HG03196 (cell line): Measurements from ENCODE around the gene KRT3.

Experiments used
- ATAC-seq: cut with Tn5 transposase; IDR thresholded peaks from one replicate; pipeline ENCODE4 v1.9.1; 2021; ENCODE audit not compliant: unreplicated experiment

The KRT3 gene

GRCh38 chr12:52783563-52784316, 12.2 kb downstream of the KRT3 start:
- no peak for ATAC-seq

GRCh38 chr12:52782502-52782901, 13.4 kb downstream of the KRT3 start:
- ATAC-seq = no peak

- ATAC-seq = no peak
Observed at GRCh38 chr12:52781399-52782082, 14.4 kb downstream of the KRT3 start.

DNA sequence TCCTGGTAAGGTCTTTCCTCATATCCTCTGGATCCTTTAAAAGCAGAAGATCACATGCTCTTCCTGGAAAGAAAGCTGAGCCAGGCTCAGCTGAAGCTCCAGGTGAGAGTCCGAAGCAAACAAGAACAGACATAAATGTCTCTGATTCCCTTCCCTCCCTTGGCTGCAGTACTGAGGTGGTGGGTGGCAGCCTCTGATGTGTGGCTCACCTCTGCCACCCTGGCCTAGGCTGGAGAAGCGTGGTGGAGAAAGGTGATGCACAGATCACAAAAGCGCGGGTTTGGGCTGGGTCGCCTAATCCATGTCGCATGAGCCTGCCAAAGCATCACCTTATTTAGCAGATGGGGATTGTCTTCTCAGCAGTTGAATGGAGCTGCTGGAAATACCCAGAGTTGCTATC, 16.0 kb downstream of the KRT3 start:
- ATAC-seq = no peak

GRCh38 chr12:52778833-52779232, 17.1 kb downstream of the KRT3 start:
- ATAC-seq = no peak

GRCh38 chr12:52777566-52777965, 18.4 kb downstream of the KRT3 start:
- ATAC-seq = no peak

GRCh38 chr12:52776913-52777395, 19.0 kb downstream of the KRT3 start, which contains the start of gene KRT76:
TSS of gene KRT76 (minus strand) at chr12:52777345. CDS start at chr12:52777291, 54 bp downstream.
- no peak for ATAC-seq

GRCh38 chr12:52776435-52776834, 19.5 kb downstream of the KRT3 start:
- ATAC-seq = no peak

DNA sequence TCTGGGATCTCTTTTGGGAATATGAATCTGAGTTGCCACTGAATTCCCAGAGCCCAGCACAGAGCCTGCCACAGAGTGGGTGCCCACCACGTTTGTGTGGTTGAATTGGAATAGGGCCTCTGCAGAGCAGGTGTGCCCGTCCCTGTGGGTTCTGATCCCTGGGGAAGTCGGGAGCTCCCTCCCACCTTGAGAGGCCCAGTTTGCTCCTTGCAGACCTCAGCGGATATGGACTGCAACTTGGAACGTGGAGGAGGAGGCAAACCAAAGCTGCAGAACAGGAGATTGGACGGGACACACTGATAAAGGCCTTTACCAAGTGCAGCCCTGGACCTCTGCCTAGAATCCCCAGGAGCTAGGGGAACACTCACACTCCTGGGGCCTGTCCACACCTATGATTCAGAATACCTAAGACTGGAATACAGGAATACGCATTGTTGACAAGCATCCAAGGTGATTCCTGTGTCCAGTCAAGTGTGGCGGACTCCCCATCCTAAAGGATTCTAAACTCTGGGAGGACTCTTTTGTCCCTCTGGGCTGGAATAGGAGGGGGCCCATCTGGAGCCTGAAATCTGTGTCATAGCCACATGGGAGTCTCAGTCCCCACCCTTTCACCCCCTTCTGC, 21.2 kb downstream of the KRT3 start:
- no peak for ATAC-seq

GRCh38 chr12:52772772-52773171, 23.1 kb downstream of the KRT3 start:
- ATAC-seq = no peak

DNA sequence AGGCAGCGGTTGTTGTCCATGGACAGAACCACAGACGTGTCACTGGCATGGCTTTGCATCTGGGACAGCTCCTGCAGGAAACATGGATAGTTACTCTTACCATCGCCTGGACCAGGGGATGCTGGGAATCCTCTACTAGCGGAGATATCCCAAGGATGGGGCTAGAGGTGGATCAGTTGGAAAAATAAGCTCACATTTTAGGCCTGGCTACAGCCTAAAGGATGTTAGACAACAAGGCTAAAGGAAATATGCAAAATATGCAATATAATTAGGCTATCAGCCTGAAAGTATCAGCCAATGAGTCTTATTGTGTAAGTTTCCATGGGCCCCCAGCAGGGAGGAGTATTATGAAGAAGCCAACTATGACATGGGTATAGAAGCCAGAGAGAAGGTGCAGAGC, 23.7 kb downstream of the KRT3 start:
- no peak for ATAC-seq

DNA sequence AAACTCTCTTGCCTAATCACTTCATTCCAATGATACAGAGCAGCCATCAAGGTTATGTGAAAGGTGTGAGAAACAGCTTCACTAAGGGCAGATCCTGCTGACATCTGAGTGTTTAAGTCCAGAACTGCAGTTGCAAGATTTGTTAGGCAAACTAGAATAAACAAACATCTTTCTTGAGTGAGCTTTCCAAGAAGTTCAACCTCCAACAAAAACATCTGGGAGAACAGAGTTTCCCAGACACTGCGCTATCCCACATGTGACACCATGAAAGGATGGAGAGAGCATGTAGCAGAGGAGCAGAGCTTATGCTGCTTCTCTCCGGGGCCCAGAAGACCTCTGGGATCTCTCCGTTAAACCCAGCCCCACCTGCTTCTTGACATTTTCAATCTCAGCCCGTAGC, 24.4 kb downstream of the KRT3 start:
- no peak for ATAC-seq

GRCh38 chr12:52771088-52771487, 24.8 kb downstream of the KRT3 start:
- ATAC-seq = no peak

- ATAC-seq = no peak
Observed at GRCh38 chr12:52769946-52770345, 26.0 kb downstream of the KRT3 start.

DNA sequence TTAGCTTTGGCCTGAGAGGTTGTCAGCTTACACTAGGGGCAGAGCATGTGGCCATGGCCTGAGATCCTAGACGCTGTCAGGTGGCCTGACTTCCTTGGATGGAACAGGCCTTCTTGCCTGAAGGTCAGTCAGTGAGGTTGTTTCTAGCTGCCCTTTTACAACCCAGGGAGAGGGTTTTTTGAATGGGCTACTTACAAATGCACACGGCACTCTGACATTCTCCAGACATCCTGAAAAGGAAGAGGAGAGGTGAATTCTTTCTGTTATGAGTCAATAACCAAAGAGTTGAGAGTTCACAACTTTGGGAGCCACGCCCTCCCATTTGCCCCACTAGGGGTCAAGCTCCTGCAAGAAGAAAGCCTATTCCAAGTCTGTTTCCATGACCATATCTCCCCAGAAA, 26.6 kb downstream of the KRT3 start:
- ATAC-seq = no peak

- no peak for ATAC-seq
Observed at GRCh38 chr12:52768479-52769200, 27.3 kb downstream of the KRT3 start.

DNA sequence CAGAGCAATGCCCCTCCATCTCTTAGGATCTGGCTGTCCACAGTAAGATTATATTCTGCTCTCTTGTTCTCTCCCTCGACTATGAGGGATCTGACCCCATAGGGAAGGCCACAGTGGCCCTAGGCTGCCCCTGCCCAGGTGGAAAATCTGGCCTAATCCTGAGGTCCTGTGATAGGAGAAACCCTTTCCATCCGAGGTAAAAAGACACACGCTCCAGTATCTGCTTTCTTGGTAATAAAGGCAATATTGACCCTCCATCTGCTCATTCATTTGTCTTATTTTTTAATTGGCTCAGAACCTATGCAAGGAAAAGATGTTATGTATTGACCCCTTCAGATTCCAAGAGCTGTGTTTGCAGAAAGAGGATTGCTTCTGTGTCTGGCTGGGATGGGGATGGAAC, 28.5 kb downstream of the KRT3 start:
- ATAC-seq = no peak

- ATAC-seq = no peak
Observed at GRCh38 chr12:52767020-52767379, 28.9 kb downstream of the KRT3 start.

DNA sequence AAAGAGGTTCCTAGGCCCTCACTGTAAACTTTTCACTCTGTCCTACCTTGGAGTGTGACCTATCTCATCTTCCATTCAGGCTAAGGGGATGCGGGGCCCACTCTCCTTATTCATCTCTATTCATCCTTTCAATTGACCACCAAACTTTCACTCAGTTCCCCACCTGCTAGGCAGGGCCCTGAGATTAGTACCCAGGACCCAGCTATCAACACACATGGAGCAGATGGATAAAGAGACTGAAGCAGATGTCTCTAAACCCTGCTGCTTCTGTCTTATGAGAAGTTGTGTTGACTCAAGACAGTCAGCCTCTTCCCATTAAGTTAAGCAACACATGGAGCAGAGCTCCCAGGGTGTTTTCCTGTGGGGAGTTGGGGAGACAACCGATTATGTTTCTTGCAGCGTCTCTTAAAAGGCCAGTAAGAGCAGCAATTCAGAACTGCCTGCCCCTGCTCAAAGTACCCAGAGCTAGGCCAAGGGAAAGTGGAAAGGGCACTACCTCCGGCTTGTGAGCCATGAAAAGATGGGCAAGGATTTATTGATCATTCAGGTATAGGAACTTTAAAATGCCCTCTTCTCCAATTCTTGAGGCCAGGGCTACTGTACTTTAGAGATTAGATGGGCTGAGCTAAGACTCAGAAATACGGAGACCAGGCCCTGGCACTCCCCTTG, 29.4 kb downstream of the KRT3 start:
- ATAC-seq = no peak

DNA sequence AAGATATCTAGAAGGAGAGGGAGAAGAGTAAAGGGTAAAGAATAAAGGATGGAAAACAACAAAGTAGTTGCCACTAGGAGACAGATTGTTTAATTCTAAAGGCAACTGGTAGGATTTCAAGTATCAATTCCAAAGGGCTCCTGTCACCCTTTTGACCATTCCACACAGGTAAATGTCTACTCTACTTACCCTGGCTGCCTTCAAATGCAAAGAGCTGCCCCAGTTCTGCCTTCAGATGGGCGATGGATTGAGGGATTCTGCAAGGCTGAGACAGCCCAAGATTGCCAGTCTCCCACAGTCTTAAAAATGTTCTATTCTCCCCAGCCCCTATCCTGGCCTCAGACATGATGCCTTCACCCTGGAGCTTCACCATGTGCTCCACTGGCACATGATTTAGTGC, 30.2 kb downstream of the KRT3 start:
- ATAC-seq = no peak

DNA sequence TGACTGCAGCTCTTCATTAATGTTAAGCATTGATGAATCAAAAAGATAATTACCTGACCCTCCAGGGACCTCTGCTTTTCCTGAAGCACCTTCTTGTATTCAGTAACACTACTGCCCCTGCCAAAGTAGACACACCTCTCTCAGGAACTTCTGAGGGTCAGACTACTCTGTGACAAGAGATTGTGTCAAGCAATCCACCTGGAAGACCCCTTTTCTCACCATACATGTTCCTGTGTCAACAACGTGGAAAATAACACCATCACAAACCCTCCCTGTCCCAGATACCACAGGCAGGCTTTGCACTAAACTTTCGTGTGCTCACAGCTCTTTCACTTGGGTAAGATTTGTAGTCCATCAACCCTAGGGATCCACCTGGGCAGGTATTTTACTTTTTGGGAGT, 31.9 kb downstream of the KRT3 start:
- ATAC-seq = no peak
